Activated CD4-positive, alpha-beta T cell treated with anti-CD3 and anti-CD28 coated beads, Interleukin-2, amount 10 ng/mL, durations not matched to agents 7 days and 5 days (primary cell): Measurements from ENCODE around the gene NFE2L3. TPM values are rescaled to one million over a fixed set of nuclear protein-coding genes. Genes with fewer than 3 reads are reported as not detected.
"Not testable (repeated sequence)": the region's sequence is repeated elsewhere in the genome, so short reads cannot be mapped to it uniquely, and the experiment has no call there.

ENCODE experiments used
- CTCF ChIA-PET: fragments of 350-600 bp; sonication (Branson Sonifier 250); formaldehyde crosslinking; loops from one replicate; lab custom pipeline; 2021; ENCODE audit warnings: antibody characterized with exemption; lab: Charles Lee
- POLR2A ChIA-PET: fragments of 350-600 bp; sonication (Branson Sonifier 250); formaldehyde crosslinking; loops from one replicate; lab custom pipeline; 2021; ENCODE audit warnings: antibody characterized with exemption; lab: Charles Lee
- DNase-seq: peaks from one replicate; pipeline ENCODE4 v3.0.0-alpha.2; 2020
- H3K27ac Mint-ChIP-seq: one replicate; pipeline ENCODE4 v1.8.0; 2021; ENCODE audit warnings: mild to moderate bottlenecking, moderate library complexity, mixed read lengths
- H3K27me3 Mint-ChIP-seq: one replicate; pipeline ENCODE4 v1.8.0; 2021; ENCODE audit warnings: mixed read lengths
- H3K36me3 Mint-ChIP-seq: one replicate; pipeline ENCODE4 v1.8.0; 2021; ENCODE audit warnings: low read depth, mixed read lengths
- H3K4me1 Mint-ChIP-seq: one replicate; pipeline ENCODE4 v1.8.0; 2021; ENCODE audit warnings: mixed read lengths
- H3K4me3 Mint-ChIP-seq: one replicate; pipeline ENCODE4 v1.8.0; 2021; ENCODE audit warnings: mild to moderate bottlenecking, moderate library complexity, mixed read lengths
- H3K9me3 Mint-ChIP-seq: one replicate; pipeline ENCODE4 v1.8.0; 2021; ENCODE audit warnings: mixed read lengths
- total RNA-seq, 2 experiments: library from RNA; stranded (reverse); gene quantifications; one replicate each; pipeline ENCODE4 v1.2.3, GENCODE V29; 2021

Gene NFE2L3
- total RNA-seq, 2 experiments from 2014 or later = 12.0 to 15.3 TPM

DNA sequence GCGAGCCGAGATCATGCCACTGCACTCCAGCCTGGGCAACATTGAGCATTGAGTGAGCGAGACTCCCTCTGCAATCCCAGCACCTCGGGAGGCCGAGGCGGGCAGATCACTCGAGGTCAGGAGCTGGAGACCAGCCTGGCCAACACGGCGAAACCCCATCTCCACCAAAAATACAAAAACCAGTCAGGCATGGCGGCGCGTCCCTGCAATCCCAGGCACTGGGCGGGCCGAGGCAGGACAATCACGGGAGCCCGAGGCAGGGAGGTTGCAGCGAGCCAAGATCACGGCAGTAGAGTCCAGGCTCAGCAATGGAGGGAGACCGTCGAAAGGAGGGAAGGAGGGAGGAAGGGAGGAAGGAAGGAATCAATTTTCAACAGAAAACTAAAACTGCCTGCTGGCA lies 25.3 kb downstream of the NFE2L3 start:
- H3K36me3 Mint-ChIP-seq = peaks cover 12% of the 10 kb centered on the region
- H3K4me3 Mint-ChIP-seq, CTCF ChIA-PET, POLR2A ChIA-PET, DNase-seq, H3K27me3 Mint-ChIP-seq, H3K27ac Mint-ChIP-seq, H3K9me3 Mint-ChIP-seq: not testable (repeated sequence)
- peaks cover 10% of the 10 kb centered on the region for H3K4me1 Mint-ChIP-seq

DNA sequence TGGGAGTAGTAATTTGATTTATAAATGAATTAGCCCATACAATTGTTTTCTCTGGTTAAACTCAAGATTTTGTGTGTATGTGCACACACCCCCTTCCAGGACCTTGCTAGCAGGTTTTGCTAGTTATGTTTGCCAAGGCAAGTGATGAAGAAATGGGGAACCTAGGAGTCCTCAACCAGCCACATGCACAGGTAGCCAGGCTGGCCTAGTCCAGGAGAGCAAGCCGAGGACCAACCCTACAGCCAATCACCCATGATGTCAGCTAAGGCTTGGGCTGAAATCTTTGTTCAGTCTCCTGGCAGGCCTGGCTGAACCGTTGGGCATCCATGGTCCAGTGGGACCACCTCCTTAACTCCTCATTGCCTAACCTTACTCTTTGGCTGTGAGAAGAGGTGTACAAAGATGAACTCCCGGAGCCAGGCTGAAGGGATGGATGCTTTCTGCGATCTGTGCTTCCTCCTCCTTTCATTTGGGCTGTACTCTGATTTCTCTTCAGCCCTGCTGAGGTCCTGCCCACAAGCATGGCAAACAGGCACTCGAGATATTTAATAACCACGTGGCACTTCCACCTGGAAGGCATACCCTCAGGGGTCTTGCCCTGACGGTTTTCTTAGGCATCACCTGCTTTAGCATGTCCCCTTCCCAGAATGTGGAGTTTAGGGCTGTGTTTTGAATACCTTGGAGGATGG lies 26.4 kb downstream of the NFE2L3 start:
- H3K27ac Mint-ChIP-seq = peak overlapping the region; percentile 42
- no peaks in the 10 kb centered on the region for H3K9me3 Mint-ChIP-seq
- CTCF ChIA-PET = interaction anchor here (2.3 kb wide), 1 partner anchor 10 kb away, joined by 11 read pairs; no protein-coding TSS in a partner anchor
- no peaks in the 10 kb centered on the region for H3K27me3 Mint-ChIP-seq
- POLR2A ChIA-PET = no interaction called here
- H3K4me1 Mint-ChIP-seq = peaks cover 10% of the 10 kb centered on the region
- H3K36me3 Mint-ChIP-seq = peaks cover 8% of the 10 kb centered on the region
- DNase-seq = no peak
- H3K4me3 Mint-ChIP-seq = no peak overlapping the region

DNA sequence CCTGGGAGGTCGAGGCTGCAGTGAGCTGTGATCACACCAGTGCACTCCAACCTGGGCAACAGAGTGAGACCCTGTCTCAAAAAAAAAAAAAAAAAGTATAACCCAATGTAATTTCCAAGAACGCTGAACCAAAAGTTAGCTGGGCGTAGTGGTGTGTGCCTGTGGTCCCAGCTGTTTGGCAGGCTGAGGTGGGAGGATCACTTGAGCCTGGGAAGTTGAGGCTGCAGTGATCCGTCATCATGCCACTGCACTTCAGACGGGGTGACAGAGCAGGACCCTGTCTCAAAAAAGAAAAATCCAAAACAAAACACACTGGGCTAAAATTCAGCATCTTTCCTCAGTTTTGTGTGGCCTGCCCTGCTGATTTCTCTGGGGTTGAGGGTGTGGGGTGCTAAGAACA lies 27.4 kb downstream of the NFE2L3 start:
- H3K9me3 Mint-ChIP-seq = no peaks in the 10 kb centered on the region
- H3K36me3 Mint-ChIP-seq = peaks cover 15% of the 10 kb centered on the region
- no peak overlapping the region for H3K4me3 Mint-ChIP-seq
- H3K27ac Mint-ChIP-seq = no peak overlapping the region
- H3K4me1 Mint-ChIP-seq = peaks cover 2% of the 10 kb centered on the region
- ChIA-PET CTCF (interaction anchor here (1.3 to 2.3 kb wide), 3 partner anchors 9 to 14 kb away, joined by 3 to 11 read pairs (median 4); no protein-coding TSS in a partner anchor), POLR2A (no interaction called here)
- H3K27me3 Mint-ChIP-seq = no peaks in the 10 kb centered on the region
- DNase-seq = no peak

DNA sequence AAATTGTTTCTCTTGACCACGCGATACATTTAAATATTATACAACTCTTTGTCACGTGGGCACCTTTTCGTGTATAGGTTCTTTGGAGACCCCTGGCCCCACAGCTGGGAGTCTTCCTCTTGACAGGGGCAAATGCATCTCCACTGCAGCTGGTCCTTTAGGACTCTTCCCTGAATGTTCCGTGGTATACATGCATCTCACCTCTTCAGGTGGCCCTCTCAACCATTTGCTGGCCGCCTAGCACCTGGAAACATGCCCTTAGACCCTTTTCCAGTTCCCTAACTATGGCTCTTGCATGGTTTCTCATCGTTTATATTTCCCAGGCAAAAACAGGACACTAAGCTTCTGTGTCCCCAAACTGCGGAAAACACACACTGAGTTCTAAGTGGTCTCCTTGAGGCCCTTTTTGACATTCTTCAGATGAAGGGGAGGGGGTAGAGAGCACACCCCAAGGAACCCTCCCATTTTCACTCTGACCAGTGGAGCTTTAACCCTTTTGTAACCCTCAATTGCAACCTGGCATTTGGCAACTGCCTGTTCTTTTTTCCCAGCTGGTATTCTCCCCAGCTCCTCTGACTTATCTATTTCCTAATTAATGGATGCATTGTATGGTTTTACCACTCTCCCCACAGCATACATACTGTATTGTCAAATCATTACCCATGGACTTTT lies 28.0 kb downstream of the NFE2L3 start:
- no peak for DNase-seq
- ChIA-PET CTCF (interaction anchor here (1.1 to 2.3 kb wide), 5 partner anchors 8 to 287 kb away, joined by 3 to 11 read pairs (median 4); no protein-coding TSS in a partner anchor), POLR2A (no interaction called here)
- Mint-ChIP-seq H3K36me3 (peaks cover 21% of the 10 kb centered on the region), H3K4me3 (no peak overlapping the region), H3K27ac (no peak overlapping the region), H3K27me3 (no peaks in the 10 kb centered on the region), H3K4me1 (peaks cover 3% of the 10 kb centered on the region), H3K9me3 (no peaks in the 10 kb centered on the region)

- ChIA-PET CTCF (interaction anchor here (0.8 to 2.1 kb wide), 7 partner anchors 9 to 288 kb away, joined by 3 to 5 read pairs (median 3); no protein-coding TSS in a partner anchor), POLR2A (no interaction called here)
- peaks cover 29% of the 10 kb centered on the region for H3K36me3 Mint-ChIP-seq
- H3K9me3 Mint-ChIP-seq = no peaks in the 10 kb centered on the region
- no peak overlapping the region for H3K4me3 Mint-ChIP-seq
- H3K27me3 Mint-ChIP-seq = no peaks in the 10 kb centered on the region
- DNase-seq = no peak
- no peak overlapping the region for H3K27ac Mint-ChIP-seq
- H3K4me1 Mint-ChIP-seq = peaks cover 12% of the 10 kb centered on the region
Measured at GRCh38 chr7:26180792-26181198, 28.8 kb downstream of the NFE2L3 start.

DNA sequence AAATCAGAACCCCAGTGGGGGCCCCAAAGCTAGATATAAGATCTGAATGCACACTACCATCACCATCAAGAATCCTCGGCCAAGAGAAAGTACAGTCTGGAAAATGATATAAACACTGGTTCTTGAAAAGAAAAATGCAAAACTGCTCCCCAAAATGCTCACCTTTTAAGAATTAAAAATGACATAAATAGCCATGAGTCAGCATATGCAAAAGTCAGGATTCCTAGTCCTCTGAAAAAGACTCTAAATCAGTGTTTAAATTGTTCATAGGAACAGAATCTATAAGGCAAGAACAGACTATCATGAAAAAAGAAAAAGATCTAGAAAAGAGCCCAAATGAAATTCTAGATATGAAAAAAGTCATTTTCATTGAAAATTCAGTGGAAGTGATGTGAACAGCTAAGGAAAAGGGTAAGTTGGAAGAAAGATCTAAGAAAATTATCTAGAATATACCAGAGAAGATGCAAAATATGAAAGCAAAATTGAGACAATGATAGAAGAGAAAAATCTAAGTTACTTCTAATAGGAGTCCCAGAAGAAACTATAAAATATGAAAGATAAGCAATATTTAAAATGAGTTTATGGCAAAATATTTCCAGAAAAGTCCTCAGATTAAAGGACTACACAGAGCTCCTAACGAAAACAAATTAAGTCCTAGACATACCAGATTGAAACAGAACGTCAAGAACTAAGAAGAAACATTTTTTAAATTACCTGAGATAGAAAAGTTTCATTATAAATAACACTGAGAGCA lies 29.7 kb downstream of the NFE2L3 start:
- H3K9me3 Mint-ChIP-seq = no peaks in the 10 kb centered on the region
- ChIA-PET CTCF (interaction anchor here (0.8 to 2.2 kb wide), 9 partner anchors 10 to 102 kb away, joined by 3 to 5 read pairs (median 3); no protein-coding TSS in a partner anchor), POLR2A (interaction anchor here (0.7 kb wide), 1 partner anchor 64 kb away, joined by 3 read pairs; no protein-coding TSS in a partner anchor)
- H3K27ac Mint-ChIP-seq = no peak overlapping the region
- no peak for DNase-seq
- peaks cover 34% of the 10 kb centered on the region for H3K36me3 Mint-ChIP-seq
- no peak overlapping the region for H3K4me3 Mint-ChIP-seq
- H3K27me3 Mint-ChIP-seq = no peaks in the 10 kb centered on the region
- peaks cover 19% of the 10 kb centered on the region for H3K4me1 Mint-ChIP-seq

- Mint-ChIP-seq H3K4me3 (no peak overlapping the region), H3K9me3 (no peaks in the 10 kb centered on the region), H3K27ac (no peak overlapping the region), H3K27me3 (no peaks in the 10 kb centered on the region), H3K36me3 (peaks cover 38% of the 10 kb centered on the region), H3K4me1 (peaks cover 25% of the 10 kb centered on the region)
- ChIA-PET POLR2A (no interaction called here), CTCF (interaction anchor here (0.9 to 2.2 kb wide), 7 partner anchors 10 to 103 kb away, joined by 3 to 6 read pairs (median 4); no protein-coding TSS in a partner anchor)
- DNase-seq = no peak
Measured at GRCh38 chr7:26182283-26182682, 30.3 kb downstream of the NFE2L3 start.

- peaks cover 29% of the 10 kb centered on the region for H3K4me1 Mint-ChIP-seq
- no peak overlapping the region for H3K27ac Mint-ChIP-seq
- CTCF ChIA-PET = interaction anchor here (0.6 to 2.2 kb wide), 8 partner anchors 10 to 103 kb away, joined by 3 to 6 read pairs (median 4); no protein-coding TSS in a partner anchor
- no peak overlapping the region for H3K4me3 Mint-ChIP-seq
- H3K27me3 Mint-ChIP-seq = no peaks in the 10 kb centered on the region
- POLR2A ChIA-PET = no interaction called here
- no peak for DNase-seq
- H3K36me3 Mint-ChIP-seq = peaks cover 42% of the 10 kb centered on the region
- H3K9me3 Mint-ChIP-seq = no peaks in the 10 kb centered on the region
Measured at GRCh38 chr7:26182706-26183105, 30.7 kb downstream of the NFE2L3 start.

DNA sequence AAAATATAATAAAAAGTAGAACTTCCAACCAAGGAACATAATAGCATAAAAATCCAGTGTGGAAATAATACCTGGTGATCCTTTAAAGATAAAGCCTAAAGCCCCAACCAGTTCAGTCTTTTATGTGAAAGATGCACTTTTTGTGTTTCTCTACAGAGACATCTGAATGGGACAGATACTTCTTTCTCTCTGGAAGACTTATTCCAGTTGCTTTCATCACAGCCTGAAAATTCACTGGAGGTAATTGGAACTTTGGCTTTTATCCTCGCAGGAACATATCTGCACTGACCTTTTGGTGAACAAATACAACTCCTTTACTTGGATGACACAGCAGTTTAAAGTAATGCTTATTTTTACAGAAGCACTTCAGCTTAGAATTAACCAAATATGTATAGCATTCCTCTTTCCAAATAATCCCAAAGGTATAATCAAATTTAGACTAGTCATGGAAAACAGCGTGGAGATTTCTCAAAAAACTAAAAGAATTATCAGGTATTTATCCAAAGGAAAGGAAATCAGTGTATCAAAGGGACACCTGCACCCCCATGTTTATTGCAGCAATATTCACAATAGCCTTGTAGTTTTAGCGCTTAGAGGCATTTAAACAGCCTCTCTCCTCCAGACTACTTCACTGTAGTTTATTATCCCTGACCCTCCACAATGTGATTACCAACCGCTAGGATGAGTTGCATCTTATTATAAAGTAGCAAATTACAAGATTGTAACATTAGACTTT lies 31.7 kb downstream of the NFE2L3 start:
- POLR2A ChIA-PET = interaction anchor here (0.6 kb wide), 1 partner anchor 9 kb away, joined by 4 read pairs; no protein-coding TSS in a partner anchor
- peaks cover 52% of the 10 kb centered on the region for H3K36me3 Mint-ChIP-seq
- no peak for DNase-seq
- peaks cover 39% of the 10 kb centered on the region for H3K4me1 Mint-ChIP-seq
- H3K27ac Mint-ChIP-seq = peak overlapping the region; percentile 10
- H3K27me3 Mint-ChIP-seq = no peaks in the 10 kb centered on the region
- no peaks in the 10 kb centered on the region for H3K9me3 Mint-ChIP-seq
- CTCF ChIA-PET = interaction anchor here (1.1 to 2.2 kb wide), 4 partner anchors 9 to 104 kb away, joined by 3 to 6 read pairs (median 4); no protein-coding TSS in a partner anchor
- H3K4me3 Mint-ChIP-seq = no peak overlapping the region

GRCh38 chr7:26184281-26185101 lies 32.5 kb downstream of the NFE2L3 start:
- H3K4me3 Mint-ChIP-seq, H3K27me3 Mint-ChIP-seq, POLR2A ChIA-PET, DNase-seq, H3K9me3 Mint-ChIP-seq: not testable (repeated sequence)
- CTCF ChIA-PET = interaction anchor here (0.8 kb wide), 1 partner anchor 10 kb away, joined by 4 read pairs; no protein-coding TSS in a partner anchor
- H3K4me1 Mint-ChIP-seq = peaks cover 46% of the 10 kb centered on the region
- H3K27ac Mint-ChIP-seq = peak overlapping the region; percentile 10
- peaks cover 60% of the 10 kb centered on the region for H3K36me3 Mint-ChIP-seq

DNA sequence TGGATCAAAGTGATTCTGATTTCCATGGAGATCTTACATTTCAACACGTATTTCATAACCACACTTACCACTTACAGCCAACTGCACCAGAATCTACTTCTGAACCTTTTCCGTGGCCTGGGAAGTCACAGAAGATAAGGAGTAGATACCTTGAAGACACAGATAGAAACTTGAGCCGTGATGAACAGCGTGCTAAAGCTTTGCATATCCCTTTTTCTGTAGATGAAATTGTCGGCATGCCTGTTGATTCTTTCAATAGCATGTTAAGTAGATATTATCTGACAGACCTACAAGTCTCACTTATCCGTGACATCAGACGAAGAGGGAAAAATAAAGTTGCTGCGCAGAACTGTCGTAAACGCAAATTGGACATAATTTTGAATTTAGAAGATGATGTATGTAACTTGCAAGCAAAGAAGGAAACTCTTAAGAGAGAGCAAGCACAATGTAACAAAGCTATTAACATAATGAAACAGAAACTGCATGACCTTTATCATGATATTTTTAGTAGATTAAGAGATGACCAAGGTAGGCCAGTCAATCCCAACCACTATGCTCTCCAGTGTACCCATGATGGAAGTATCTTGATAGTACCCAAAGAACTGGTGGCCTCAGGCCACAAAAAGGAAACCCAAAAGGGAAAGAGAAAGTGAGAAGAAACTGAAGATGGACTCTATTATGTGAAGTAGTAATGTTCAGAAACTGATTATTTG lies 33.3 kb downstream of the NFE2L3 start:
- ChIA-PET POLR2A (no interaction called here), CTCF (interaction anchor here (0.8 to 1.1 kb wide), 2 partner anchors 9 to 12 kb away, joined by 3 to 4 read pairs; no protein-coding TSS in a partner anchor)
- no peak for DNase-seq
- peak overlapping the region; percentile 72 for H3K27ac Mint-ChIP-seq
- H3K9me3 Mint-ChIP-seq = no peaks in the 10 kb centered on the region
- peaks cover 66% of the 10 kb centered on the region for H3K36me3 Mint-ChIP-seq
- H3K4me3 Mint-ChIP-seq = no peak overlapping the region
- no peaks in the 10 kb centered on the region for H3K27me3 Mint-ChIP-seq
- H3K4me1 Mint-ChIP-seq = peaks cover 53% of the 10 kb centered on the region
